Rectal smooth muscle tissue (tissue), 1 donor: Measurements from ENCODE around the gene VPS9D1.
"Not testable (repeated sequence)": the region's sequence is repeated elsewhere in the genome, so short reads cannot be mapped to it uniquely, and the experiment has no call there.

Experiments
- H3K27ac ChIP-seq: one replicate; pipeline ENCODE4 v1.7.0; 2013; ENCODE audit warnings: low read depth, low read length, inconsistent platforms
- H3K27me3 ChIP-seq: one replicate; pipeline ENCODE4 v1.7.0; 2013; ENCODE audit warnings: low read length; ENCODE audit not compliant: control insufficient read depth, insufficient read depth
- H3K36me3 ChIP-seq: one replicate; pipeline ENCODE4 v1.7.0; 2013; ENCODE audit warnings: low read length; ENCODE audit not compliant: control insufficient read depth, insufficient read depth
- H3K4me1 ChIP-seq: one replicate; pipeline ENCODE4 v1.7.0; 2013; ENCODE audit warnings: low read length; ENCODE audit not compliant: control insufficient read depth, insufficient read depth
- H3K4me3 ChIP-seq: one replicate; pipeline ENCODE4 v1.7.0; 2013; ENCODE audit warnings: low read length
- H3K9ac ChIP-seq: one replicate; pipeline ENCODE4 v1.7.0; 2013; ENCODE audit warnings: low read length

Gene VPS9D1

DNA sequence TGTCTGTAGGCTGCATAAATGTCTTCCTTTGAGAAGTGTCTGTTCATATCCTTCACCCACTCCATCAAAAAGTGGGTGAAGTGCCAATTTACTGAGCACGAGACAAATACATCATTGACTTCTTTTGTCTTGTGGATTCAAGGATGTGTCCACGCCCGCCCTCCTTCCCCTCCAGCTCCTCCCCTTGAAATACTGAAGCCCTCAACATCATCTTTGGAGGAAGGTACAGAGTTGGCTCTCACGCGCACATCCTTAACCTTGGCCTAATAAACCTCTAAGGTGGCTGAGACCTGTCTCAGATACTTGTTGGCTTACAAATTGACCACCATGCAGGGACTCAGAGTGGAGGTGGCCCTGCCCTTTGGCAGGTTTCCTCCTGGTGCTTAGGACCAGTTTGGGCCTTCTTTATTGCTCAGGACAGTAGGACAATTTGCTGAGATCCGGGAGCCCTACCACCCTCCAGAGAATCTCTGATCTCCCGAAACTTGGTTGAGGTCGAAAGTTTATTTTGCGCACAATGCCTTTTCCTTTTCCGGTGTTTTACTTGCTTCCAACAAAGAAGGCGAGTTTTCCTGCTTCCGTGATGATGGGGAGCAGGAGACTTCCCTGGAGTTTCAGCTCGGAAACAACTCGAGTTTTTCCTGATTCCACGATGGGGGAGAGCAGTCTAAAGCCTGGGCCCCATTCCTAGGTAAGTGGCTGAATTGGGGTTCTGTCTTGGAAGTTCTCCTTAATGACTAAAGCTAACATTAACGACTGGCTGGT is 48.3 kb downstream of the VPS9D1 start:
- Histone ChIP-seq H3K36me3 (no peaks in the 10 kb centered on the region), H3K4me3 (no peak overlapping the region), H3K27ac (no peak overlapping the region), H3K9ac (no peak overlapping the region), H3K4me1 (no peaks in the 10 kb centered on the region), H3K27me3 (no peaks in the 10 kb centered on the region)

GRCh38 chr16:89671565-89671964 is 49.1 kb downstream of the VPS9D1 start:
- not testable (repeated sequence) for H3K4me3 ChIP-seq, H3K27me3 ChIP-seq, H3K27ac ChIP-seq, H3K9ac ChIP-seq, H3K4me1 ChIP-seq, H3K36me3 ChIP-seq

DNA sequence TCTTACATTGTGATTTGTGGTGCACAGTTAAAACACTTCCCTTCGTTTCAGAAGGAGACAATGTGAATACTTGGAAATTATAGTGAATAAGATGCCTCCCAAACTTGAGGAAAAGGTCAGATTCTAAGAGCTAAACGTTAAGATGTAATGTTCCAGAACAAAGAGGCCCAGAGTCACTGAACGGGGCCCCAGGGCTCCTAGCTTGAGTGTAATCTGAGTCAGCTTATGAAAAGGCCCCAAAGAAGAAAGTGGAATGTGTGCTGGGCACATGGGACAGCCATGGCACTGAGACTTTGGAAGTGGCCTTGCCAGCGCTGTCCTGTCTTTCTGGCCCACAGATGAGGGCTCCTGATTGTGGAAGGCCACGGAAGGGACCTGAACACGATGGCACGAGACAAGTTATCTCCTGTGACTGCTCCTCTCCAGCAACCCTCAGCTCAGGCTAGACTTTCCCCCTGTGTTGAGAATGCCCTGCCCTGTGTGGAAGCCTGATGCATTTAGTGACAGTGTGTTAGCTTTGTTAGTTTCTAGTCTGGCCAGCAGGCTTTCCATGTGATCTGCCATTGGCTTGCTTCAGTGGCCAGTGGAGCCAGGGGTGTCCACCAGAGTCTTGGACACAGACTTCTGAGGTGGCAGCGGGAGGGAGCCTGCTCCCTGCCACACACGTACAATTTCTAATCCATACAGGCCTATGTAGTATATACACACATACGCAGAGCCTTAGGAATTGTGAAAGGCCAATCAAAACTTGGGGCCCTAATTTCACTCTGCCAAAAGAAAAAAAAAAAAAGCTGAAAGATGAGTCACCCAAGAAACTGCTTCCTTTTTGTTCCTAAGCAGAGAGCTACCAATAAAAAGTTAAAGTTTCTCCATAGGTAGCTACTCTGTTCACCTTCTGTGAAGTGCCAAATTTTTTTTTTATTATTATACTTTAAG is 49.9 kb downstream of the VPS9D1 start:
- Histone ChIP-seq H3K36me3 (no peaks in the 10 kb centered on the region), H3K27ac (no peak overlapping the region), H3K9ac (no peak overlapping the region), H3K27me3 (no peaks in the 10 kb centered on the region), H3K4me1 (no peaks in the 10 kb centered on the region), H3K4me3 (no peak overlapping the region)

GRCh38 chr16:89669755-89670154 is 50.9 kb downstream of the VPS9D1 start:
- Histone ChIP-seq H3K27me3 (no peaks in the 10 kb centered on the region), H3K36me3 (no peaks in the 10 kb centered on the region), H3K27ac (no peak overlapping the region), H3K9ac (no peak overlapping the region), H3K4me3 (no peak overlapping the region), H3K4me1 (no peaks in the 10 kb centered on the region)

GRCh38 chr16:89668790-89669158 is 51.9 kb downstream of the VPS9D1 start:
- Histone ChIP-seq H3K36me3 (no peaks in the 10 kb centered on the region), H3K9ac (no peak overlapping the region), H3K4me1 (no peaks in the 10 kb centered on the region), H3K4me3 (no peak overlapping the region), H3K27me3 (no peaks in the 10 kb centered on the region), H3K27ac (no peak overlapping the region)

DNA sequence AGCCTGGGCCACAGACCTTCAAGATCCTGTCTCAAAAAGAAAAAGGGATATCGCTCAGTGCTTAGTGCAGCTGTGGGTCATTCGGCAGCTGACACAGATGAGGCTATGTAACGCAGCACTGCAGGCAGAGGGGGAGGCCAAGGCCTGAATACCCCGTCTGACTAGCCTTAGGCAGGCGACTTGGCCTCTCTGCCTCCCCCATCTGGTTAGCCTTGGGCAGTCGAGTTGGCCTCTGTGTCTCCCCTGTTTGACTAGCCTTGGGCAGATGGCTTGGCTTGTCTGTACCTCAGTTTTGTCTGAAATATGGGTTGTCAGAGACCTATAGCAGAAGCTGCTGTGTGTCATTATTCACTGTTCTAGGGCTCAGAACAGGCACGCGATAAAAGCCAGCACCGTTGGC is 53.1 kb downstream of the VPS9D1 start:
- Histone ChIP-seq H3K4me3 (no peak overlapping the region), H3K36me3 (no peaks in the 10 kb centered on the region), H3K4me1 (no peaks in the 10 kb centered on the region), H3K27ac (no peak overlapping the region), H3K9ac (no peak overlapping the region), H3K27me3 (no peaks in the 10 kb centered on the region)

DNA sequence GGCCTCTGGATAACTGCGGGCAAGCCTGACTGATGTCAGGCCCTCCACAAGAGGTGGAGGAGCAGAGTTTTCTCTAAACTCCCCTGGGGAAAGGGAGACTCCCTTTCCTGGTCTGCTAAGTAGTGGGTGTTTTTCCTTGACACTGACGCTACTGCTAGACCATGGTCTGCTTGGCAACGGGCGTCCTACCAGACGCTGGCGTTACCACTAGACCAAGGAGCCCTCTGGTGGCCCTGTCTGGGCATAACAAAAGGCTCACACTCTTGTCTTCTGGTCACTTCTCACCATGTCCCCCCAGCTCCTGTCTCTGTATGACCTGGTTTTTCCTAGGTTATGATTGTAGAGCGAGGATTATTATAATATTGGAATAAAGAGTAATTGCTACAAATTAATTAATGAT is 53.7 kb downstream of the VPS9D1 start:
- H3K4me1 ChIP-seq, result not testable (repeated sequence)

DNA sequence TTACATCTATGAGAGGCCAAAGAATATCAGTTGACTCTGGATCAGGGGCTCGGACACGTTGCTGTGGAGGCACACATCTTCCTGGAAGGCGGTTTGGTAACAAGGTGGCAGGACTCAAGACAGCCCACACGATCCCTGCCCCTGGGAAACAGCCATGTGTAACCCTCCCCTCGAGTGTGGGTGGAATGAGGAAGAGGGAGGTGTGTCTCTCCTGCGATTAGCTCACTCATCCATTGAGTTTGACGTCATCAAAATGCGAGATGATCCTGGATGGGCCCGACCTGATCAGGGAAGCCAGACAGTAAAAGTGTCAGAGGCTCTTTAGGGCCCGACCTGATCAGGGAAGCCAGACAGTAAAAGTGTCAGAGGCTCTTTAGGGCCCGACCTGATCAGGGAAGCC is 56.5 kb downstream of the VPS9D1 start:
- H3K4me3 ChIP-seq, H3K27ac ChIP-seq, H3K4me1 ChIP-seq, H3K36me3 ChIP-seq, H3K27me3 ChIP-seq, H3K9ac ChIP-seq: not testable (repeated sequence)

More for the DNA sequence above, 53.7 kb downstream of the VPS9D1 start:
- not testable (repeated sequence) for H3K36me3 ChIP-seq, H3K9ac ChIP-seq, H3K27ac ChIP-seq, H3K4me3 ChIP-seq, H3K27me3 ChIP-seq

DNA sequence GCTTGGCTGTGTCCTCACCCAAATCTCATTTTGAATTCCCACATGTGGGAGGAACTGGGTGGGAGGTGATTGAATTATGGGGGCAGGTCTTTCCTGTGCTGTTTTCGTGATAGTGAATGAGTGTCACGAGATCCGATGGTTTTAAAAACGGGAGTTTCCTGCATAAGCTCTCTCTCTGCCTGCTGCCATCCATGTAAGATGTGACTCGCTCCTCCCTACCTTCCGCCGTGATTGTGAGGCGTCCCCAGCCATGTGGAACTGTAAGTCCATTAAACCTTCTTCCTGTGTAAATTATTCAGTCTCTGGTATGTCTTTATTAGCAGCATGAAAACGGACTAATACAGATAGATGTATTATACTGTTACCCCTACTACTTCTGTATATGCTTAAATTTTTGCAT is 59.5 kb downstream of the VPS9D1 start:
- H3K9ac ChIP-seq, result no peak overlapping the region
- H3K27me3 ChIP-seq, result no peaks in the 10 kb centered on the region
- peaks cover 12% of the 10 kb centered on the region for H3K4me1 ChIP-seq
- H3K27ac ChIP-seq, result no peak overlapping the region
- H3K36me3 ChIP-seq, result peaks cover 5% of the 10 kb centered on the region
- H3K4me3 ChIP-seq, result no peak overlapping the region

DNA sequence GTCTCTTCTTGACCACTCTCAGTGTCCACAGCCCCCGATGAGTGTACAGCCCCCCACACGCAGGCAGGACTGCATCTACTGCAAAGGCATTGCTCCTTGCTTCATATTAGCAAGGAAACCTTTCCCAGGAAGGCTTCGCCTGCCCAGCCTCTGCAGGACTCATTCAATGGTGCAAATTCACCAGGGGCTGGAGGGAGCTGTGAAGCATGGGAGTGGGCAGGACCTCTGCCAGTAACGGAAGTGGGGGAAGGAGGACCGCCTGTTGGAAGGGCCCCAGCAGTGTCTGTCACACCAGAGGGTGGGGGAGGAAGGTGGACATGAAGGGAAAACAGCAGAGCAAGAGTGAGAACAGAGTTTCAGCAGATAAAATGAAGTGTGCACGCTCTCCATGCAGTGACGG is 60.6 kb downstream of the VPS9D1 start:
- Histone ChIP-seq H3K36me3 (peaks cover 5% of the 10 kb centered on the region), H3K27ac (no peak overlapping the region), H3K9ac (no peak overlapping the region), H3K4me3 (no peak overlapping the region), H3K4me1 (peaks cover 12% of the 10 kb centered on the region), H3K27me3 (no peaks in the 10 kb centered on the region)

DNA sequence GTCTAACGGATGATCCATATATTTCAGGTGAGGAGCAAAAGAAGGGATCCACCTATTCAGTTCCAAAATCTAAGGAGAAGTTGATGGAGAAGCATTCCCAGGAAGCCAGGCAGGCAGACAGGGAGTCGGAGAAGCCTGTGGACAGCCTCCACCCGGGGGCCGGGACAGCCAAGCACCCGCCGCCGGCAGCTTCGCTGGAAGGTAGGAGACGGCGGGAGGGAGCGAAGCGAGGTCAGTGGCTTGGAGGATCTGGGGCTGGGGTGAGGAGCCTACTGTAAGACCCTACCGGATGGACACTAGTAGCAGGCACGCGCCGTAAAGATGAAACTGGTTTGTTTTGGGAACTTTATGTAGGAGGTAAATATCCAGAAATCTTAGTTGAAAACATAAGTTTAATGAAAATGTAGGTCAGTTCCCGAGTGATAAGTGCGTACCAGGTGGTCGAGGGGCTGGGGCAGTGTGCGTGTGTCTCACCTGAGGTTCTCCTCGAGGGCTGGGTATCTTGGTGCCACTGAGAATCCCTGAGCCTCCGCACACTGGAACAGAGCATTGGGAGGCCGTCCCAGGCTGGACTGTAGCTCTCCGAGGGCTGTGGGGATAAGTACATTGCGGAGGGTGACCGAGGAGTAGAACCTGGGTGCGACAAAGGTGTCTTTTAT is 62.3 kb downstream of the VPS9D1 start:
- Histone ChIP-seq H3K4me3 (peak overlapping the region; percentile 98), H3K27ac (peak overlapping the region; percentile 58), H3K27me3 (no peaks in the 10 kb centered on the region), H3K9ac (peak overlapping the region; percentile 57), H3K36me3 (peaks cover 5% of the 10 kb centered on the region), H3K4me1 (peaks cover 12% of the 10 kb centered on the region)

DNA sequence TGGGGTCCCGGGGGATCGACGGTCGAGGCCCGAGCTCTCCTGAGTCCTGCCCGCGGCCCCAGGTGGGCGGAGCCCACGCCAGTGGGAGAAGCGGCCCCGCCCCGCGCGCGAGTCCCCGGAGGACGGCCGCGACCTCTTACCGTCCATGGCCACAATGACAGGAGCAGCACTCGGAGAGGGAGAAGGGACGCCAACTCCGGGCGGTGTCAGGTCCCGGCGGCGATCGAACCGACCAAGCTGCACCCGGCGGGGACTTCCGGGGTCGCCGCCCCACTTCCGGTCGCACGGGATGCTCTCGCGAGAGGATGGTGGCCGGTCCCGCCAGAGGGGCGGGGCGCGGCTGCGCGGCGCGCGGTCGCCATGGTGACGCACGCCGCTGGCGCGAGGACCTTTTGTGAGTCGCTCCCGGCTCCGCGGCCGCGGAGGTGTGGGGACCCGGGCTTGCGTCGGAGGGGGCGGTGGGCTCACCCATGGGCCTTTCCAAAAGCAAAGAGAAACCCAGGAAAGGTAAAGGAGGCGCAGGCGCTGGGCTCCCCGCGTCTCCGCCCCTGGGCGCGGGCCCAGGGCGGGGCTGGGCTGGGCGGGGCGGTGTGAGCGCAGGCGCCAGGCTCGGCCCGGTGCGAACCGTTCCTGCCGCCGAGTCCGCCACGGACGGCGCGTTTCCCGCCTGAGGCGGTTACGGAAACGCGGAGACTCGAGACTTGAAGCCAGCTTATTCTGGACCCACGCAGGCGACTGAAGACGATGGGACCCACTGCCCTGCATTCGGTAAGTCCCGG is 63.1 kb downstream of the VPS9D1 start, which contains the start of the genes CHMP1A and SPATA33:
Gene CHMP1A (minus strand): TSS at position 267 of the 779 bp plus-strand sequence. CDS start 120 bp downstream, at position 147.
Gene SPATA33 (plus strand): TSS at position 395 of the 779 bp plus-strand sequence. CDS start 76 bp downstream, at position 471.
- Histone ChIP-seq H3K27ac (peak within 1 kb of the TSS; percentile 75), H3K4me3 (peak within 1 kb of the TSS; percentile 98), H3K4me1 (peaks cover 12% of the 10 kb centered on the region), H3K27me3 (no peaks in the 10 kb centered on the region), H3K36me3 (peaks cover 5% of the 10 kb centered on the region), H3K9ac (peak within 1 kb of the TSS; percentile 62)
